H1 (cell line): ENCODE measurements around the gene MGMT. TPM values are rescaled to one million over a fixed set of nuclear protein-coding genes. Genes with fewer than 3 reads are reported as not detected.

Experiments
- CTCF ChIA-PET: fragments of 300-600 bp; sonication (Branson Sonifier 250); formaldehyde crosslinking; loops from one replicate; lab custom pipeline; 2021; ENCODE audit not compliant: partially characterized antibody; lab: Charles Lee
- POLR2A ChIA-PET: fragments of 300-600 bp; sonication (Branson Sonifier 250); formaldehyde crosslinking; loops from one replicate; lab custom pipeline; 2021; ENCODE audit warnings: inconsistent platforms; ENCODE audit not compliant: partially characterized antibody; lab: Charles Lee
- DNase-seq, 2 experiments: peaks; one replicate each; pipeline versions ENCODE4 v3.0.0 to v3.0.0-alpha.2; 2010 to 2022; ENCODE audit warnings: low spot score in 2 of 2, low read depth in 1 of 2, mixed read lengths in 1 of 2
- FAIRE-seq: peaks from 2 replicates; lab custom pipeline; 2011; peaks lifted over from hg19 to GRCh38; lab: Jason Lieb, UNC
- H2AFZ ChIP-seq: 2 replicates; pipeline ENCODE4 v1.8.1; 2012; ENCODE audit warnings: low read length, inconsistent platforms
- H2AK5ac ChIP-seq: 2 replicates; pipeline ENCODE4 v1.6.1; 2013; ENCODE audit warnings: low read depth, low read length
- H2BK120ac ChIP-seq: replicated peaks from 2 replicates; pipeline ENCODE3; 2013; ENCODE audit warnings: low read depth, low read length, inconsistent platforms
- H2BK12ac ChIP-seq: 2 replicates; pipeline ENCODE4 v1.6.1; 2013; ENCODE audit warnings: low read depth, low read length
- H2BK15ac ChIP-seq: 2 replicates; pipeline ENCODE4 v1.6.1; 2013; ENCODE audit warnings: low read length
- H2BK20ac ChIP-seq: 2 replicates; pipeline ENCODE4 v1.6.1; 2013; ENCODE audit warnings: low read length
- H2BK5ac ChIP-seq: 2 replicates; pipeline ENCODE4 v1.6.1; 2013; ENCODE audit warnings: low read depth, low read length
- H3K14ac ChIP-seq: 2 replicates; pipeline ENCODE4 v1.6.1; 2013; ENCODE audit warnings: inconsistent platforms; ENCODE audit not compliant: insufficient read length
- H3K18ac ChIP-seq: 2 replicates; pipeline ENCODE4 v1.6.1; 2013; ENCODE audit warnings: low read length; ENCODE audit errors: extremely low read depth
- H3K23ac ChIP-seq: 2 replicates; pipeline ENCODE4 v1.6.1; 2013; ENCODE audit warnings: inconsistent platforms; ENCODE audit not compliant: insufficient read length
- H3K23me2 ChIP-seq: 2 replicates; pipeline ENCODE4 v1.6.1; 2013; ENCODE audit warnings: low read depth, low read length
- H3K27ac ChIP-seq: 2 replicates; pipeline ENCODE4 v1.6.1; 2011; ENCODE audit warnings: low read depth, low read length, inconsistent platforms
- H3K27me3 ChIP-seq, 4 experiments: replicated peaks in 1 of 4; 1 replicate in 1 of 4; 2 replicates in 3 of 4; pipeline versions ENCODE4 v1.6.1 to v1.8.1; 2011 to 2013; ENCODE audit warnings: low read length in 3 of 4, mild to moderate bottlenecking in 3 of 4, inconsistent platforms in 2 of 4, mixed read lengths in 2 of 4, moderate library complexity in 1 of 4; ENCODE audit not compliant: control insufficient read depth in 3 of 4, insufficient read depth in 3 of 4; ENCODE audit errors: extremely low read depth in 1 of 4
- H3K36me3 ChIP-seq, 4 experiments: 2 replicates each; pipeline versions ENCODE4 v1.6.1 to v1.8.1; 2011 to 2013; ENCODE audit warnings: mild to moderate bottlenecking in 4 of 4, low read length in 3 of 4, moderate library complexity in 2 of 4, control low read depth in 1 of 4, inconsistent platforms in 1 of 4; ENCODE audit not compliant: insufficient read depth in 4 of 4, control insufficient read depth in 2 of 4
- H3K4ac ChIP-seq: replicated peaks from 2 replicates; pipeline ENCODE3; 2013; ENCODE audit warnings: low read length, low read depth, mixed read lengths, inconsistent platforms; ENCODE audit not compliant: insufficient read length
- H3K4me1 ChIP-seq, 4 experiments: replicated peaks in 1 of 4; 1 replicate in 1 of 4; 2 replicates in 3 of 4; pipeline versions ENCODE4 v1.6.1 to v1.8.1; 2011 to 2013; ENCODE audit warnings: low read length in 3 of 4, inconsistent platforms in 2 of 4, mixed read lengths in 1 of 4; ENCODE audit not compliant: insufficient read depth in 4 of 4, control insufficient read depth in 3 of 4
- H3K4me2 ChIP-seq, 2 experiments: 2 replicates each; pipeline versions ENCODE4 v1.6.1 to v1.8.1; 2011 to 2013; ENCODE audit warnings: low read depth in 2 of 2, low read length in 2 of 2, control low read depth in 1 of 2, inconsistent platforms in 1 of 2, mild to moderate bottlenecking in 1 of 2; ENCODE audit not compliant: insufficient read depth in 1 of 2
- H3K4me3 ChIP-seq, 4 experiments: fragments of 200-600, 300-600 bp in 1 of 4; sonication (generic), shearing (Covaris generic), sonication (Bioruptor Twin) in 1 of 4; 2 replicates each; pipeline versions ENCODE4 v1.5.1 to v1.8.1; 2011 to 2016; ENCODE audit warnings: low read length in 4 of 4, low read depth in 3 of 4, control low read depth in 2 of 4, inconsistent platforms in 2 of 4, mild to moderate bottlenecking in 2 of 4, mixed read lengths in 1 of 4, moderate library complexity in 1 of 4; ENCODE audit not compliant: insufficient read depth in 2 of 4; ENCODE audit errors: extremely low read depth in 1 of 4
- H3K56ac ChIP-seq: replicated peaks from 2 replicates; pipeline ENCODE3; 2013; ENCODE audit warnings: low read depth, mild to moderate bottlenecking, mixed read lengths, low read length, inconsistent platforms; ENCODE audit not compliant: insufficient read length
- H3K79me1 ChIP-seq: 2 replicates; pipeline ENCODE4 v1.6.1; 2013; ENCODE audit warnings: low read depth, low read length, control low read depth
- H3K79me2 ChIP-seq, 2 experiments: 2 replicates each; pipeline versions ENCODE4 v1.6.1 to v1.8.1; 2012 to 2013; ENCODE audit warnings: low read length in 2 of 2, mild to moderate bottlenecking in 2 of 2, inconsistent platforms in 1 of 2; ENCODE audit not compliant: insufficient read depth in 2 of 2, control insufficient read depth in 1 of 2
- H3K9ac ChIP-seq, 4 experiments: replicated peaks in 1 of 4; 1 replicate in 1 of 4; 2 replicates in 3 of 4; pipeline versions ENCODE4 v1.6.1 to v1.8.1; 2011 to 2013; ENCODE audit warnings: low read depth in 3 of 4, low read length in 3 of 4, control low read depth in 2 of 4, mild to moderate bottlenecking in 2 of 4, moderate library complexity in 2 of 4, inconsistent platforms in 1 of 4; ENCODE audit errors: extremely low read depth in 1 of 4
- H3K9me3 ChIP-seq, 2 experiments: 2 replicates each; pipeline versions ENCODE4 v1.6.1 to v1.8.1; 2012 to 2013; ENCODE audit warnings: mild to moderate bottlenecking in 2 of 2, moderate library complexity in 2 of 2, control low read depth in 1 of 2, inconsistent platforms in 1 of 2, low read depth in 1 of 2, low read length in 1 of 2, mixed read lengths in 1 of 2; ENCODE audit not compliant: insufficient read depth in 2 of 2
- H4K20me1 ChIP-seq, 2 experiments: replicated peaks in 1 of 2; 2 replicates each; pipeline versions ENCODE3 to v1.8.1; 2011 to 2013; ENCODE audit warnings: inconsistent platforms in 2 of 2, low read length in 2 of 2, mild to moderate bottlenecking in 1 of 2; ENCODE audit not compliant: insufficient read depth in 2 of 2, control insufficient read depth in 1 of 2
- H4K5ac ChIP-seq: 2 replicates; pipeline ENCODE4 v1.6.1; 2013; ENCODE audit warnings: low read length, low read depth, mixed read lengths, inconsistent platforms; ENCODE audit not compliant: insufficient read length
- H4K8ac ChIP-seq: 2 replicates; pipeline ENCODE4 v1.8.0; 2013; ENCODE audit warnings: mild to moderate bottlenecking, moderate library complexity, low read length, inconsistent platforms; ENCODE audit not compliant: insufficient read depth; ENCODE audit errors: extremely low read depth
- H4K91ac ChIP-seq: replicated peaks from 2 replicates; pipeline ENCODE3; 2013; ENCODE audit warnings: low read length, mixed read lengths, inconsistent platforms; ENCODE audit not compliant: insufficient read length
- BCL11A ChIP-seq, 2 experiments: IDR thresholded peaks; one replicate each; pipeline ENCODE4 v1.6.1; 2011; ENCODE audit warnings: low read depth in 2 of 2, low read length in 2 of 2, mild to moderate bottlenecking in 2 of 2
- CBX5 ChIP-seq: fragments of 300-800, 300-1000 bp; sonication (generic); IDR thresholded peaks from 2 replicates; pipeline ENCODE4 v1.7.1; 2016; ENCODE audit warnings: antibody characterized with exemption, low read length, low read depth
- CEBPB ChIP-seq: IDR thresholded peaks from 2 replicates; pipeline ENCODE4 v1.6.1; 2012; ENCODE audit warnings: low read depth, low read length
- JUND ChIP-seq: IDR thresholded peaks from 2 replicates; pipeline ENCODE4 v1.6.1; 2011; ENCODE audit warnings: mild to moderate bottlenecking, improper control_type of control experiment, low read length
- SIN3A ChIP-seq, 2 experiments: IDR thresholded peaks in 1 of 2; conservative IDR thresholded peaks in 1 of 2; 2 replicates each; pipeline ENCODE4 v1.6.1; 2011 to 2012; ENCODE audit warnings: low read length in 2 of 2, improper control_type of control experiment in 1 of 2, low read depth in 1 of 2, mild to moderate bottlenecking in 1 of 2
- SIX5 ChIP-seq: IDR thresholded peaks from 2 replicates; pipeline ENCODE4 v1.6.1; 2011; ENCODE audit warnings: mild to moderate bottlenecking, low read depth, low read length
- SP2 ChIP-seq: IDR thresholded peaks from 2 replicates; pipeline ENCODE4 v1.6.1; 2012; ENCODE audit warnings: mild to moderate bottlenecking, low read length, inconsistent platforms
- SRF ChIP-seq: IDR thresholded peaks from 2 replicates; pipeline ENCODE4 v1.6.1; 2011; ENCODE audit warnings: mild to moderate bottlenecking, low read depth, low read length, moderate library complexity
- SUZ12 ChIP-seq: fragments of 200-600 bp; sonication (generic); IDR thresholded peaks from 2 replicates; pipeline ENCODE4 v1.6.1; 2012; ENCODE audit warnings: mild to moderate bottlenecking, inconsistent platforms, low read length, moderate library complexity, mixed read lengths
- TEAD4 ChIP-seq: IDR thresholded peaks from 2 replicates; pipeline ENCODE4 v1.6.1; 2012; ENCODE audit warnings: low read depth, low read length, inconsistent platforms, mixed read lengths
- WGBS, 2 experiments: shearing (Covaris generic) in 1 of 2; methylation state at CpG; one replicate each; pipeline versions ENCODE4 v1.1.6 to v1.1.7; 2013 to 2015; ENCODE audit warnings: low lambda C conversion rate in 2 of 2, mixed read lengths in 2 of 2, inconsistent platforms in 1 of 2, low coverage in 1 of 2, missing lambda C conversion rate in 1 of 2; ENCODE audit not compliant: insufficient replicate concordance in 2 of 2, insufficient coverage in 1 of 2, insufficient read length in 1 of 2; ENCODE audit errors: extremely low coverage in 1 of 2, missing lambda C conversion rate in 1 of 2; 5-methylcytosine and 5-hydroxymethylcytosine counted together
- polyA plus RNA-seq, 7 experiments: library from polyadenylated mRNA; depleted of rRNA in 3 of 7; stranded (reverse) in 5 of 7; unstranded in 2 of 7; fragments of >200 nt in 5 of 7; fragments of 200-250 nt in 2 of 7; gene quantifications; 1 replicate in 5 of 7; 2 replicates in 1 of 7; 4 replicates in 1 of 7; pipeline versions ENCODE4 v1.2.1 to v1.2.3, GENCODE V29; 2011 to 2013; ENCODE audit warnings: missing spikeins in 2 of 7, mixed read lengths in 2 of 7
- total RNA-seq: library from RNA; stranded (reverse); fragmentation: NEBNext Ultra II Directional; extraction: Animal tissue kit (Norgen Biotek cat#: 25700); gene quantifications from 2 replicates; pipeline ENCODE4 v1.2.1, GENCODE V29; 2021
- TF ChIP-seq, protein P1 (sequence below), 3 experiments: IDR thresholded peaks; 1 replicate in 2 of 3; 2 replicates in 1 of 3; pipeline versions ENCODE4 v1.5.1 to v1.6.1; 2011; ENCODE audit warnings: low read length in 3 of 3, mild to moderate bottlenecking in 3 of 3, inconsistent platforms in 2 of 3, low read depth in 1 of 3, moderate library complexity in 1 of 3; ENCODE audit not compliant: insufficient read depth in 1 of 3; ENCODE audit errors: control extremely low read depth in 1 of 3

The MGMT gene
- total and polyA plus RNA-seq, 2 of the 8 experiments (the other 6 are each of a cell fraction or from before 2014, with no cell fraction given): 9.9 to 10.7 TPM

DNA sequence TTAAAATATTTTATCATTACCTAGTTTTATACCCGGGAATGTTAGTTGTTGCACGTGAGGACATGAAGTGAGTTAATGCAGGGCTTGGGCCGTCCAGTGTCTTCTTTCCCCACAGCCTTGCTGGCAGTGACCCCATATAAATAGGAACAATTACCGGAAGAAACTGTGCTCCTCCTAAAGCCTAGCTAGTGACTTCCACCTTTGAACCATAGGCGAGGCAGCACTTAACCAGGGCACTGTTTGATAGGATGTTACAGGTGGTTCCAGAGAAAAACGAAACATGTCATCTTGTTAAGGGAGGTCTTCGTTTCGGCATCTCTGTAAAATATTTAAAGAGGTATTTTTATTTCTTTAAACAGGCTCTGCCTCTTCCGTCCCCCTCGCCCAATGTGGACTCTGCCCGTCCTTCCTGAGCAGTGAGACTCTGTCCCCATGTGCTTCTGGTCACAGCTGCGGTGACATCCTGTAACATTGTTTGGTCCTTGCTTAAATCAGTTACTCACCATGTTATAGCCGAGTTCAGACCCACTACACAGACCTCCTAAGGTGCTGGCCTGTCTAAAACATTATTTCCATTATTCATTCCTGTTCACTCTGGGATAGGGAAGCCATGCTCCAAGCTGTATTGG lies 145.6 kb downstream of the MGMT start:
- Histone ChIP-seq H3K23ac (no peak overlapping the region), H2AFZ (no peak overlapping the region), H3K9ac (no peak overlapping the region), H2BK20ac (no peak overlapping the region), H2AK5ac (no peak overlapping the region), H3K79me2 (no peaks in the 10 kb centered on the region), H3K4me2 (no peak overlapping the region), H3K14ac (no peak overlapping the region), H3K4ac (no peak overlapping the region), H4K5ac (no peak overlapping the region), H2BK120ac (no peak overlapping the region), H3K56ac (no peak overlapping the region), H4K91ac (no peak overlapping the region), H3K18ac (no peak overlapping the region), H4K8ac (no peak overlapping the region), H2BK15ac (no peak overlapping the region), H3K79me1 (no peaks in the 10 kb centered on the region), H2BK5ac (no peak overlapping the region), H3K9me3 (no peaks in the 10 kb centered on the region), H2BK12ac (no peak overlapping the region), H3K36me3 (no peaks in the 10 kb centered on the region), H3K23me2 (no peaks in the 10 kb centered on the region), H4K20me1 (no peaks in the 10 kb centered on the region), H3K4me1 (no peaks in the 10 kb centered on the region), H3K27me3 (no peaks in the 10 kb centered on the region), H3K4me3 (no peak overlapping the region), H3K27ac (no peak overlapping the region)
- FAIRE-seq (no peak), DNase-seq (no peak)
- WGBS, 2 experiments: 89% methylated on average over 13 of the region's 13 CpGs; no CpG with 5 or more reads in 1 of the 2 experiments
- ChIA-PET POLR2A (no interaction called here), CTCF (no interaction called here)
- TF ChIP-seq JUND: no peak
- no peak for TF ChIP-seq SIX5
- TF ChIP-seq, protein P1, sequence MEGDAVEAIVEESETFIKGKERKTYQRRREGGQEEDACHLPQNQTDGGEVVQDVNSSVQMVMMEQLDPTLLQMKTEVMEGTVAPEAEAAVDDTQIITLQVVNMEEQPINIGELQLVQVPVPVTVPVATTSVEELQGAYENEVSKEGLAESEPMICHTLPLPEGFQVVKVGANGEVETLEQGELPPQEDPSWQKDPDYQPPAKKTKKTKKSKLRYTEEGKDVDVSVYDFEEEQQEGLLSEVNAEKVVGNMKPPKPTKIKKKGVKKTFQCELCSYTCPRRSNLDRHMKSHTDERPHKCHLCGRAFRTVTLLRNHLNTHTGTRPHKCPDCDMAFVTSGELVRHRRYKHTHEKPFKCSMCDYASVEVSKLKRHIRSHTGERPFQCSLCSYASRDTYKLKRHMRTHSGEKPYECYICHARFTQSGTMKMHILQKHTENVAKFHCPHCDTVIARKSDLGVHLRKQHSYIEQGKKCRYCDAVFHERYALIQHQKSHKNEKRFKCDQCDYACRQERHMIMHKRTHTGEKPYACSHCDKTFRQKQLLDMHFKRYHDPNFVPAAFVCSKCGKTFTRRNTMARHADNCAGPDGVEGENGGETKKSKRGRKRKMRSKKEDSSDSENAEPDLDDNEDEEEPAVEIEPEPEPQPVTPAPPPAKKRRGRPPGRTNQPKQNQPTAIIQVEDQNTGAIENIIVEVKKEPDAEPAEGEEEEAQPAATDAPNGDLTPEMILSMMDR (IDR thresholded peaks at IDR 0.05; ENCODE audit: control extremely low read depth in 1 of 3, insufficient read depth in 1 of 3, low read depth in 1 of 3, low read length in 3 of 3): no peak
- no peak for TF ChIP-seq SRF
- no peak for TF ChIP-seq CBX5
- no peak for TF ChIP-seq SP2
- TF ChIP-seq BCL11A (IDR thresholded peaks at IDR 0.05; ENCODE audit: low read depth in 2 of 2, low read length in 2 of 2): no peak
- no peak for TF ChIP-seq SIN3A (conservative IDR thresholded peaks at IDR 0.05 in 1 of 2, IDR thresholded peaks at IDR 0.05 in 1 of 2; ENCODE audit: low read depth in 1 of 2, low read length in 2 of 2)
- TF ChIP-seq CEBPB: no peak
- TF ChIP-seq TEAD4: no peak
- no peak for TF ChIP-seq SUZ12
